ENCODE measurements around the gene POLR3K. TPM values are rescaled to one million over a fixed set of nuclear protein-coding genes. Genes with fewer than 3 reads are reported as not detected.

POLR3K gene
- total RNA-seq, 2 donors from 2014 or later: 31.1 to 35.8 TPM

DNA sequence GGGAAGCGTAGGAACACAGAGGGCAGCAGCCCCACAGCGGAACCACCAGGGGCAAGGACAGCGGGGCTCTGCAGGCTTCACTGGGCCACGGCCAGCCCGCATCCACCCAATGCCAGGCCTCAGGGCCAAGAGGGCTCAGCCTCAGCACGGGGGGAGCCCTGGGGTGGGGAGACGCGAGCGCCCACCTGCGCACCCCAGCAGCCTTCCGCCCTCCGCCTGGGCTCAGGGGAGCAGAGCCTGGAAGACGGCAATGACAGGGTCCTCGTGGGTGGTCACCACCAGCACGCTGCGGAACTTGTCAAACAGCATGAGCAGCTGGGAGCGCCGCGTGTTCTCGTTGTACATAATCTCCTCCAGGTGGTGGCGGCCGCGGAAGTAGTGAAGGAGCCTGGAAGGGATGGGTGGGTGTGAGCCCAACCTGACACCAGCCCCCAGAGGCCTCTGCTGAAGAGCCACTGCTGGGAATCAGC is 33.1 kb upstream of the POLR3K start:
- no peaks in the 10 kb centered on the region for H3K9me3 Mint-ChIP-seq
- 96 to 98% methylated on average over 18 to 23 of the region's 23 CpGs for WGBS, 2 experiments (ENCODE audit: insufficient coverage in 1 of 2, insufficient read length in 1 of 2)
- Histone ChIP-seq H3K9ac (ENCODE audit: extremely low read depth, low read length, poor library complexity, severe bottlenecking) (no peak overlapping the region), H3K4me1 (ENCODE audit: control insufficient read depth, insufficient read depth, low read length) (no peaks in the 10 kb centered on the region), H3K27me3 (ENCODE audit: control insufficient read depth, insufficient read depth, low read length, poor library complexity, severe bottlenecking) (no peaks in the 10 kb centered on the region), H3K36me3 (ENCODE audit: control insufficient read depth, insufficient read depth, low read length) (peaks cover 17% of the 10 kb centered on the region), H3K4me3 (ENCODE audit: low read length) (no peak overlapping the region), H3K9me3 (ENCODE audit: control insufficient read depth, low read length) (no peaks in the 10 kb centered on the region), H3K27ac (ENCODE audit: low read depth, low read length) (no peak overlapping the region)
- no peak overlapping the region for H3K27ac Mint-ChIP-seq
- no peaks in the 10 kb centered on the region for H3K27me3 Mint-ChIP-seq (ENCODE audit: insufficient read depth)
- peaks cover 42% of the 10 kb centered on the region for H3K36me3 Mint-ChIP-seq (ENCODE audit: low read depth)
- TF ChIP-seq, protein P1, sequence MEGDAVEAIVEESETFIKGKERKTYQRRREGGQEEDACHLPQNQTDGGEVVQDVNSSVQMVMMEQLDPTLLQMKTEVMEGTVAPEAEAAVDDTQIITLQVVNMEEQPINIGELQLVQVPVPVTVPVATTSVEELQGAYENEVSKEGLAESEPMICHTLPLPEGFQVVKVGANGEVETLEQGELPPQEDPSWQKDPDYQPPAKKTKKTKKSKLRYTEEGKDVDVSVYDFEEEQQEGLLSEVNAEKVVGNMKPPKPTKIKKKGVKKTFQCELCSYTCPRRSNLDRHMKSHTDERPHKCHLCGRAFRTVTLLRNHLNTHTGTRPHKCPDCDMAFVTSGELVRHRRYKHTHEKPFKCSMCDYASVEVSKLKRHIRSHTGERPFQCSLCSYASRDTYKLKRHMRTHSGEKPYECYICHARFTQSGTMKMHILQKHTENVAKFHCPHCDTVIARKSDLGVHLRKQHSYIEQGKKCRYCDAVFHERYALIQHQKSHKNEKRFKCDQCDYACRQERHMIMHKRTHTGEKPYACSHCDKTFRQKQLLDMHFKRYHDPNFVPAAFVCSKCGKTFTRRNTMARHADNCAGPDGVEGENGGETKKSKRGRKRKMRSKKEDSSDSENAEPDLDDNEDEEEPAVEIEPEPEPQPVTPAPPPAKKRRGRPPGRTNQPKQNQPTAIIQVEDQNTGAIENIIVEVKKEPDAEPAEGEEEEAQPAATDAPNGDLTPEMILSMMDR (conservative IDR thresholded peaks at IDR 0.05): no peak
- DNase-seq: no peak
- no peaks in the 10 kb centered on the region for H3K4me1 Mint-ChIP-seq
- H3K4me3 Mint-ChIP-seq: no peak overlapping the region

DNA sequence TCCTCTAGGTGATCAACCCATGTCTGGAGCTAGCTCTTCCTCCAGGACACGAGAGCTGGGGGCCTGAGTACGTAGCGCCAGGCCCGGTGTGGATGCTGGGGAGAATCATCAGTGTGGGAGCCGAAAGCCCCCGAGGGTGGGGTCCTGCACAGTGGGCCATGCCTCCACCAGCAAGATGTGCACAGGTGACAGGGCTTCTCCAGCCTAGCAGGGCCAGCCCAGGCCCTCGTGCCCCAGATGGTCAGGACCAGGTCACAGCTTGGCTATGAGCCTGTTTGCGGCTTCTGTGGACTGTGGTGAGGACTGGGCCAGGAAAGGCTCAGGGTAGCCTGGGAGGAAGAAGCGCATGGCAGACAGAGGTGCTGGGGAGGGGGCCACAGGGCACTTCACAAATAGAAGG is 32.5 kb upstream of the POLR3K start:
- Histone ChIP-seq H3K9me3 (ENCODE audit: control insufficient read depth, low read length) (no peaks in the 10 kb centered on the region), H3K27ac (ENCODE audit: low read depth, low read length) (no peak overlapping the region), H3K4me1 (ENCODE audit: control insufficient read depth, insufficient read depth, low read length) (no peaks in the 10 kb centered on the region), H3K9ac (ENCODE audit: extremely low read depth, low read length, poor library complexity, severe bottlenecking) (no peak overlapping the region), H3K36me3 (ENCODE audit: control insufficient read depth, insufficient read depth, low read length) (peaks cover 17% of the 10 kb centered on the region), H3K27me3 (ENCODE audit: control insufficient read depth, insufficient read depth, low read length, poor library complexity, severe bottlenecking) (no peaks in the 10 kb centered on the region), H3K4me3 (ENCODE audit: low read length) (no peak overlapping the region)
- Mint-ChIP-seq H3K36me3 (ENCODE audit: low read depth) (peaks cover 42% of the 10 kb centered on the region), H3K4me1 (no peaks in the 10 kb centered on the region), H3K4me3 (no peak overlapping the region), H3K9me3 (no peaks in the 10 kb centered on the region), H3K27ac (no peak overlapping the region), H3K27me3 (ENCODE audit: insufficient read depth) (no peaks in the 10 kb centered on the region)
- TF ChIP-seq, protein P1 (conservative IDR thresholded peaks at IDR 0.05): no peak
- 88 to 90% methylated on average over 8 to 9 of the region's 9 CpGs for WGBS, 2 experiments (ENCODE audit: insufficient coverage in 1 of 2, insufficient read length in 1 of 2)
- DNase-seq: no peak

DNA sequence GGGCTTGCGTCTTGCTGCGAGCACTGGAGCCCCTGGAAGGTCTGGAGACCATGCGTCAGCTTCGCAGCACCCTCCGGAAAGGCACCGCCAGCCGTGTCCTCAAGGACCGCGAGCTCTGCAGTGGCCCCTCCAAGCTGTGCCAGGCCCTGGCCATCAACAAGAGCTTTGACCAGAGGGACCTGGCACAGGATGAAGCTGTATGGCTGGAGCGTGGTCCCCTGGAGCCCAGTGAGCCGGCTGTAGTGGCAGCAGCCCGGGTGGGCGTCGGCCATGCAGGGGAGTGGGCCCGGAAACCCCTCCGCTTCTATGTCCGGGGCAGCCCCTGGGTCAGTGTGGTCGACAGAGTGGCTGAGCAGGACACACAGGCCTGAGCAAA is 32.0 kb upstream of the POLR3K start:
- Mint-ChIP-seq H3K4me3 (no peak overlapping the region), H3K4me1 (no peaks in the 10 kb centered on the region), H3K27me3 (ENCODE audit: insufficient read depth) (no peaks in the 10 kb centered on the region), H3K36me3 (ENCODE audit: low read depth) (peaks cover 40% of the 10 kb centered on the region), H3K27ac (no peak overlapping the region), H3K9me3 (no peaks in the 10 kb centered on the region)
- no peaks in the 10 kb centered on the region for H3K4me1 ChIP-seq (ENCODE audit: control insufficient read depth, insufficient read depth, low read length)
- no peak for DNase-seq
- WGBS, 2 experiments (ENCODE audit: insufficient coverage in 1 of 2, insufficient read length in 1 of 2): 95 to 96% methylated on average over 16 to 18 of the region's 18 CpGs
- no peak overlapping the region for H3K9ac ChIP-seq (ENCODE audit: extremely low read depth, low read length, poor library complexity, severe bottlenecking)
- H3K4me3 ChIP-seq (ENCODE audit: low read length): no peak overlapping the region
- TF ChIP-seq, protein P1 (conservative IDR thresholded peaks at IDR 0.05): no peak
- no peaks in the 10 kb centered on the region for H3K9me3 ChIP-seq (ENCODE audit: control insufficient read depth, low read length)
- no peak overlapping the region for H3K27ac ChIP-seq (ENCODE audit: low read depth, low read length)
- H3K36me3 ChIP-seq (ENCODE audit: control insufficient read depth, insufficient read depth, low read length): peaks cover 21% of the 10 kb centered on the region
- H3K27me3 ChIP-seq (ENCODE audit: control insufficient read depth, insufficient read depth, low read length, poor library complexity, severe bottlenecking): no peaks in the 10 kb centered on the region
